H9 (cell line): Measurements from ENCODE around the gene ZFP69. TPM values are rescaled to one million over a fixed set of nuclear protein-coding genes. Genes with fewer than 3 reads are reported as not detected.

Source experiments
- DNase-seq: peaks from one replicate; pipeline ENCODE4 v3.0.0-alpha.2; 2017
- H2AFZ ChIP-seq: one replicate; pipeline ENCODE4 v1.6.1; 2013; ENCODE audit warnings: mild to moderate bottlenecking, low read length, control low read depth, moderate library complexity
- H2AK5ac ChIP-seq: 2 replicates; pipeline ENCODE4 v1.6.1; 2013; ENCODE audit warnings: low read length, control low read depth, mixed read lengths; ENCODE audit not compliant: insufficient read length
- H2BK120ac ChIP-seq: one replicate; pipeline ENCODE4 v1.6.1; 2013; ENCODE audit warnings: low read depth, mild to moderate bottlenecking, low read length, control low read depth, inconsistent platforms; ENCODE audit not compliant: poor library complexity, severe bottlenecking
- H2BK12ac ChIP-seq: 2 replicates; pipeline ENCODE4 v1.6.1; 2013; ENCODE audit warnings: low read length, control low read depth, mixed read lengths, low read depth; ENCODE audit not compliant: insufficient read length
- H2BK15ac ChIP-seq: 2 replicates; pipeline ENCODE4 v1.6.1; 2013; ENCODE audit warnings: low read depth, low read length, control low read depth
- H2BK20ac ChIP-seq: one replicate; pipeline ENCODE4 v1.6.1; 2013; ENCODE audit warnings: low read depth, mild to moderate bottlenecking, low read length, control low read depth, inconsistent platforms; ENCODE audit not compliant: poor library complexity, severe bottlenecking
- H2BK5ac ChIP-seq: 2 replicates; pipeline ENCODE4 v1.6.1; 2013; ENCODE audit warnings: low read length, control low read depth, mixed read lengths; ENCODE audit not compliant: insufficient read length
- H3K14ac ChIP-seq: 2 replicates; pipeline ENCODE4 v1.6.1; 2013; ENCODE audit warnings: low read length, control low read depth; ENCODE audit not compliant: insufficient read depth
- H3K18ac ChIP-seq: 2 replicates; pipeline ENCODE4 v1.6.1; 2013; ENCODE audit warnings: low read depth, mild to moderate bottlenecking, mixed read lengths, low read length, control low read depth; ENCODE audit not compliant: insufficient read length
- H3K23ac ChIP-seq: 2 replicates; pipeline ENCODE4 v1.6.1; 2013; ENCODE audit warnings: low read length, control low read depth, mixed read lengths, low read depth; ENCODE audit not compliant: insufficient read length
- H3K23me2 ChIP-seq: 2 replicates; pipeline ENCODE4 v1.6.1; 2013; ENCODE audit warnings: low read depth, mild to moderate bottlenecking, mixed read lengths, low read length, control low read depth; ENCODE audit not compliant: insufficient read length, poor library complexity, severe bottlenecking
- H3K27ac ChIP-seq: 2 replicates; pipeline ENCODE4 v1.5.1; 2013; ENCODE audit warnings: low read length, control low read depth, mixed read lengths, low read depth; ENCODE audit not compliant: insufficient read length
- H3K27me3 ChIP-seq: 2 replicates; pipeline ENCODE4 v1.6.1; 2013; ENCODE audit warnings: low read length, control low read depth, inconsistent platforms; ENCODE audit not compliant: insufficient read depth
- H3K4ac ChIP-seq: 2 replicates; pipeline ENCODE4 v1.6.1; 2013; ENCODE audit warnings: low read depth, mild to moderate bottlenecking, control low read depth, inconsistent platforms, low read length, moderate library complexity
- H3K4me1 ChIP-seq: 2 replicates; pipeline ENCODE4 v1.6.1; 2013; ENCODE audit warnings: low read length, control low read depth, inconsistent platforms; ENCODE audit not compliant: insufficient read depth
- H3K4me2 ChIP-seq: 2 replicates; pipeline ENCODE4 v1.6.1; 2013; ENCODE audit warnings: low read length, control low read depth, mixed read lengths; ENCODE audit not compliant: insufficient read length, insufficient read depth
- H3K56ac ChIP-seq: 2 replicates; pipeline ENCODE4 v1.6.1; 2013; ENCODE audit warnings: low read depth, mild to moderate bottlenecking, mixed read lengths, low read length, control low read depth; ENCODE audit not compliant: insufficient read length
- H3K79me1 ChIP-seq: 2 replicates; pipeline ENCODE4 v1.6.1; 2013; ENCODE audit warnings: low read depth, mild to moderate bottlenecking, moderate library complexity, low read length, control low read depth, inconsistent platforms; ENCODE audit not compliant: insufficient read depth, poor library complexity, severe bottlenecking
- H3K79me2 ChIP-seq: 2 replicates; pipeline ENCODE4 v1.6.1; 2013; ENCODE audit warnings: low read length, control low read depth, inconsistent platforms; ENCODE audit not compliant: insufficient read depth
- H3K9ac ChIP-seq: 2 replicates; pipeline ENCODE4 v1.6.1; 2013; ENCODE audit warnings: low read length, control low read depth, mixed read lengths; ENCODE audit not compliant: insufficient read length; ENCODE audit errors: extremely low read depth
- H3K9me3 ChIP-seq: one replicate; pipeline ENCODE4 v1.6.1; 2013; ENCODE audit warnings: low read depth, low read length, inconsistent platforms; ENCODE audit not compliant: control insufficient read depth
- H3T11ph ChIP-seq: one replicate; pipeline ENCODE4 v1.6.1; 2013; ENCODE audit warnings: mild to moderate bottlenecking, low read length, control low read depth, inconsistent platforms
- H4K20me1 ChIP-seq: one replicate; pipeline ENCODE4 v1.6.1; 2013; ENCODE audit not compliant: control insufficient read depth, insufficient read length, insufficient read depth
- H4K5ac ChIP-seq: 2 replicates; pipeline ENCODE4 v1.6.1; 2013; ENCODE audit warnings: low read depth, mild to moderate bottlenecking, mixed read lengths, low read length, control low read depth; ENCODE audit not compliant: insufficient read length
- H4K8ac ChIP-seq: replicated peaks from 2 replicates; pipeline ENCODE4 v1.6.1; 2013; ENCODE audit warnings: low read length, control low read depth, mixed read lengths, low read depth; ENCODE audit not compliant: insufficient read length
- H4K91ac ChIP-seq: 2 replicates; pipeline ENCODE4 v1.6.1; 2013; ENCODE audit warnings: low read depth, mild to moderate bottlenecking, moderate library complexity, mixed read lengths, low read length, control low read depth; ENCODE audit not compliant: insufficient read length
- H3K27ac Mint-ChIP-seq, 3 experiments: 2 replicates in 2 of 3; 3 replicates in 1 of 3; pipeline ENCODE4 v1.8.0; 2020 to 2021; ENCODE audit warnings: mixed read lengths in 3 of 3, mild to moderate bottlenecking in 1 of 3, moderate library complexity in 1 of 3
- H3K27me3 Mint-ChIP-seq: 2 replicates; pipeline ENCODE4 v1.8.0; 2021; ENCODE audit warnings: low read depth, mild to moderate bottlenecking, moderate library complexity, mixed read lengths
- H3K36me3 Mint-ChIP-seq, 3 experiments: 2 replicates in 2 of 3; 3 replicates in 1 of 3; pipeline ENCODE4 v1.8.0; 2020 to 2021; ENCODE audit warnings: low read depth in 3 of 3, mixed read lengths in 3 of 3; ENCODE audit not compliant: insufficient read depth in 1 of 3
- H3K4me1 Mint-ChIP-seq, 2 experiments: 2 replicates each; pipeline ENCODE4 v1.8.0; 2020; ENCODE audit warnings: mixed read lengths in 2 of 2
- H3K4me3 Mint-ChIP-seq, 2 experiments: 2 replicates in 1 of 2; 3 replicates in 1 of 2; pipeline ENCODE4 v1.8.0; 2020 to 2021; ENCODE audit warnings: mild to moderate bottlenecking in 2 of 2, mixed read lengths in 2 of 2, moderate library complexity in 1 of 2
- H3K9me3 Mint-ChIP-seq, 2 experiments: 2 replicates in 1 of 2; 3 replicates in 1 of 2; pipeline ENCODE4 v1.8.0; 2020; ENCODE audit warnings: mild to moderate bottlenecking in 2 of 2, mixed read lengths in 2 of 2, moderate library complexity in 1 of 2
- CTCF ChIP-seq: fragments of 200-600 bp; sonication (generic); conservative IDR thresholded peaks from 3 replicates; pipeline ENCODE4 v1.8.0; 2021; ENCODE audit warnings: antibody characterized with exemption, mild to moderate bottlenecking
- WGBS: extraction: QIAGEN DNeasy Blood & Tissue Kit; methylation state at CpG from one replicate; pipeline ENCODE4 v1.1.7; 2013; ENCODE audit warnings: missing lambda C conversion rate, low lambda C conversion rate, mixed read lengths; ENCODE audit not compliant: insufficient read length; ENCODE audit errors: extremely low coverage; 5-methylcytosine and 5-hydroxymethylcytosine counted together
- total RNA-seq: library from RNA; stranded (reverse); gene quantifications from 2 replicates; pipeline ENCODE4 v1.2.1, GENCODE V29; 2021

The ZFP69 gene
- total RNA-seq, 1 experiment from 2014 or later = 6.8 TPM

- Histone ChIP-seq H3K4me2 (no peak overlapping the region), H4K8ac (no peak overlapping the region), H2BK20ac (no peak overlapping the region), H3K79me1 (no peaks in the 10 kb centered on the region), H4K20me1 (no peaks in the 10 kb centered on the region), H3K23me2 (peaks cover 4% of the 10 kb centered on the region), H3K56ac (no peak overlapping the region), H4K5ac (no peak overlapping the region), H3K27ac (no peak overlapping the region), H3K4me1 (no peaks in the 10 kb centered on the region), H2BK12ac (no peak overlapping the region), H3T11ph (no peak overlapping the region), H2BK5ac (no peak overlapping the region), H3K23ac (no peak overlapping the region), H3K27me3 (no peaks in the 10 kb centered on the region), H2AK5ac (no peak overlapping the region), H3K9ac (no peak overlapping the region), H2BK120ac (no peak overlapping the region), H3K4ac (no peak overlapping the region), H3K79me2 (no peaks in the 10 kb centered on the region), H2BK15ac (no peak overlapping the region), H3K9me3 (no peaks in the 10 kb centered on the region), H4K91ac (no peak overlapping the region), H2AFZ (no peak overlapping the region), H3K18ac (no peak overlapping the region), H3K14ac (no peak overlapping the region)
- WGBS = no CpG with 5 or more reads among the region's 4 CpGs
- H3K9me3 Mint-ChIP-seq = peaks cover 13 to 20% of the 10 kb centered on the region in 2 experiments
- peaks cover 10 to 11% of the 10 kb centered on the region in 2 experiments for H3K4me1 Mint-ChIP-seq
- H3K36me3 Mint-ChIP-seq = peaks cover 24 to 26% (median 25%) of the 10 kb centered on the region in 3 experiments
- TF ChIP-seq CTCF = no peak
- DNase-seq = no peak
- H3K27me3 Mint-ChIP-seq = no peaks in the 10 kb centered on the region
- H3K4me3 Mint-ChIP-seq = peak overlapping the region in 1 of 2 experiments; percentile 9; a peak in 1 of 5 replicates
- H3K27ac Mint-ChIP-seq = no peak overlapping the region; a peak in 1 of 7 replicates
Observed at GRCh38 chr1:40479156-40479555, 2.1 kb downstream of the ZFP69 start.
